Vagina (tissue), 2 donors: Measurements from ENCODE around the gene NFATC2.

Experiments used
- POLR2AphosphoS5 ChIP-seq, 2 donors: sonication (generic); formaldehyde crosslinking; IDR thresholded peaks; one replicate each; pipeline ENCODE4 v1.9.0; 2017; ENCODE audit warnings: antibody characterized with exemption in 2 of 2, mild to moderate bottlenecking in 2 of 2, low read depth in 1 of 2; ENCODE audit not compliant: insufficient read depth in 1 of 2
- TF ChIP-seq, protein P1 (sequence below), 3 experiments: fragments of 450-650 bp in 2 of 3; fragments of 200-600 bp in 1 of 3; sonication (generic) in 1 of 3; IDR thresholded peaks; one replicate each; pipeline ENCODE4 v1.5.1; 2017 to 2019; ENCODE audit warnings: antibody characterized with exemption in 3 of 3, mild to moderate bottlenecking in 2 of 3, moderate library complexity in 2 of 3

DNA sequence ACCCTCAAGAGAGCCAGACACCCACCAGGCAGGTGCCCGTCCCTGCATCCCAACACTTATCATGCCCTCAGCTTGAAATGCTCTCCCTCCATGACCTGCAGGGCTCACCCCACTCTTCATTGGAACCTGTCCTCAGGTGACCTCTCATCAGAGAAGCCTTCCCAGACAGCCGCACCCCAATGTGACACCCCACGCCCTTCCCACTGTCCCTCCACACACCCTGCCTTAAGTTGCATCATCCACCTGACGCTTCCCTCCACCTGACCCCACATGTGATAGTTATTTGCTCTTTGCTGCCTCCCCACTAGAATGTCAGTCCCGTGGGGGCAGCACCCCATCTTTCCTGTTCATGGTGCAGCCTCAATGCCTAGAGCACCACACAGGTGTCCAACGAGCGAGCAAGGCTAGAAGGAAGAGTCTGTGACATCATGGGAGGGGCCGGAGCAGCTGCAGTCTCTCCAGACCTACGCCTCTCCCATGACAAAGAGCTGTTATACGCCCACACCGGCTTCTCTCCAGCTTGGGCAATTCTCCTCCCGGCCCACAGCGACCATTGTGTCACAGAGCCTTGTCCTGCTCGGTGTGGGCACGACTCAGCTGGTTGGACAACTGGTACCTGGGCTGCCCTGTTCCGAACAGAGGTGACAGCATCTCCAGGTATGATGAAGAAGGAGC, 58.2 kb downstream of the NFATC2 start:
- TF ChIP-seq, protein P1, sequence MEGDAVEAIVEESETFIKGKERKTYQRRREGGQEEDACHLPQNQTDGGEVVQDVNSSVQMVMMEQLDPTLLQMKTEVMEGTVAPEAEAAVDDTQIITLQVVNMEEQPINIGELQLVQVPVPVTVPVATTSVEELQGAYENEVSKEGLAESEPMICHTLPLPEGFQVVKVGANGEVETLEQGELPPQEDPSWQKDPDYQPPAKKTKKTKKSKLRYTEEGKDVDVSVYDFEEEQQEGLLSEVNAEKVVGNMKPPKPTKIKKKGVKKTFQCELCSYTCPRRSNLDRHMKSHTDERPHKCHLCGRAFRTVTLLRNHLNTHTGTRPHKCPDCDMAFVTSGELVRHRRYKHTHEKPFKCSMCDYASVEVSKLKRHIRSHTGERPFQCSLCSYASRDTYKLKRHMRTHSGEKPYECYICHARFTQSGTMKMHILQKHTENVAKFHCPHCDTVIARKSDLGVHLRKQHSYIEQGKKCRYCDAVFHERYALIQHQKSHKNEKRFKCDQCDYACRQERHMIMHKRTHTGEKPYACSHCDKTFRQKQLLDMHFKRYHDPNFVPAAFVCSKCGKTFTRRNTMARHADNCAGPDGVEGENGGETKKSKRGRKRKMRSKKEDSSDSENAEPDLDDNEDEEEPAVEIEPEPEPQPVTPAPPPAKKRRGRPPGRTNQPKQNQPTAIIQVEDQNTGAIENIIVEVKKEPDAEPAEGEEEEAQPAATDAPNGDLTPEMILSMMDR (IDR thresholded peaks at IDR 0.05), result no peak
- TF ChIP-seq POLR2AphosphoS5 (IDR thresholded peaks at IDR 0.05; ENCODE audit: insufficient read depth in 1 of 2, low read depth in 1 of 2), result no peak
